Bronchial epithelial cell (primary cell): Measurements from ENCODE around the gene C6orf141. TPM values are rescaled to one million over a fixed set of nuclear protein-coding genes. Genes with fewer than 3 reads are reported as not detected.
A peak's percentile ranks its signal among the peaks of the same experiment; 100 is the strongest.

Experiments used
- DNase-seq: peaks from one replicate; pipeline ENCODE4 v3.0.0-alpha.2; 2010; ENCODE audit warnings: low read depth
- FAIRE-seq: peaks from 2 replicates; lab custom pipeline; 2011; peaks lifted over from hg19 to GRCh38; lab: Jason Lieb, UNC
- H3K27me3 ChIP-seq: 2 replicates; pipeline ENCODE4 v1.5.1; 2011; ENCODE audit warnings: low read length; ENCODE audit not compliant: control insufficient read depth, insufficient read depth
- H3K36me3 ChIP-seq: 2 replicates; pipeline ENCODE4 v1.5.1; 2011; ENCODE audit warnings: low read length; ENCODE audit not compliant: control insufficient read depth, insufficient read depth
- H3K4me3 ChIP-seq: 2 replicates; pipeline ENCODE4 v1.5.1; 2011; ENCODE audit warnings: mild to moderate bottlenecking, low read depth, low read length, control low read depth
- total RNA-seq: library from RNA; depleted of rRNA; stranded (reverse); fragments of >200 nt; gene quantifications from 2 replicates; pipeline ENCODE4 v1.2.1, GENCODE V29; 2014
- TF ChIP-seq, protein P1 (sequence below): IDR thresholded peaks from 2 replicates; pipeline ENCODE4 v1.5.1; 2011; ENCODE audit warnings: mild to moderate bottlenecking, moderate library complexity, low read length, control low read depth, inconsistent platforms; ENCODE audit not compliant: insufficient read depth, severe bottlenecking

C6orf141 gene
- total RNA-seq, 1 donor from 2014 or later, result 10.8 TPM

DNA sequence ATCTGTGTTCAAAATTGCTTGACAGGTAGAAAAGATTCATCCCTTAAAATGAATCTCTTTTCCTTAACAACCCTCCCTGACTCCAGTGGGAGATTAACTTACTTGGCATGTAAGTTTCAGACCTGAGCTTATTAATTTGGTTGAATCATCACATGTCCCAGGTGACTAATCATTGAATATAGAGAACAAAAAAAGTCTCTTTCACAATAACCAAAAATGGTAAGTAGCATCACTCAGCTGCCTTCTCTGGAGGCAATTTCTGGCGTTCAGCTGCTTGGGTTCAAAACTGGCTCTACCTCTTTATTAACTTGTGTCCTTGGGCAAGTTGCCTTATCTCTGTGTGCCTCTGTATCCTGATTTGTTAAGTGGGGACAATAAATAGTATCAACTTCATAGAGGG is 2.9 kb downstream of the C6orf141 start:
- peak; percentile 96 for DNase-seq
- FAIRE-seq, result peak; percentile 60
- Histone ChIP-seq H3K27me3 (no peaks in the 10 kb centered on the region), H3K4me3 (no peak overlapping the region), H3K36me3 (no peaks in the 10 kb centered on the region)
- TF ChIP-seq, protein P1, sequence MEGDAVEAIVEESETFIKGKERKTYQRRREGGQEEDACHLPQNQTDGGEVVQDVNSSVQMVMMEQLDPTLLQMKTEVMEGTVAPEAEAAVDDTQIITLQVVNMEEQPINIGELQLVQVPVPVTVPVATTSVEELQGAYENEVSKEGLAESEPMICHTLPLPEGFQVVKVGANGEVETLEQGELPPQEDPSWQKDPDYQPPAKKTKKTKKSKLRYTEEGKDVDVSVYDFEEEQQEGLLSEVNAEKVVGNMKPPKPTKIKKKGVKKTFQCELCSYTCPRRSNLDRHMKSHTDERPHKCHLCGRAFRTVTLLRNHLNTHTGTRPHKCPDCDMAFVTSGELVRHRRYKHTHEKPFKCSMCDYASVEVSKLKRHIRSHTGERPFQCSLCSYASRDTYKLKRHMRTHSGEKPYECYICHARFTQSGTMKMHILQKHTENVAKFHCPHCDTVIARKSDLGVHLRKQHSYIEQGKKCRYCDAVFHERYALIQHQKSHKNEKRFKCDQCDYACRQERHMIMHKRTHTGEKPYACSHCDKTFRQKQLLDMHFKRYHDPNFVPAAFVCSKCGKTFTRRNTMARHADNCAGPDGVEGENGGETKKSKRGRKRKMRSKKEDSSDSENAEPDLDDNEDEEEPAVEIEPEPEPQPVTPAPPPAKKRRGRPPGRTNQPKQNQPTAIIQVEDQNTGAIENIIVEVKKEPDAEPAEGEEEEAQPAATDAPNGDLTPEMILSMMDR, result no peak

DNA sequence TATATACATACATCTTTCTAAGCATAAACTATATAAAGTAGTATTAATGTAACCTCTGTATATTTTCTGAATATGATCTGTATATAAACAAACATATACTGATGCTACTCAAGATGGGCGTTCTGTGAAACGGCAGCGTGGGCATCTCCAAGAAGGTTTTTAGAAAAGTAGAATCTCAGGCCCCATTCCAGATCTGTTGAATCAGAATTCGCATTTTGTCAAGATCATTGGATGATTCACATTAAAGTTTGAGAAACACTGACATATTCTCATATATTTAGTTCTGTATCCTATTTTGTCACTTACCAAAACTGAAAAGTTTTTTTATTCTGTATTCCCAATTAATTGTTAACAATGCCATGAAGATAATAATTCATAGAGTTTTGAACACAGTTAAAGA is 5.5 kb downstream of the C6orf141 start:
- FAIRE-seq (no peak), DNase-seq (peak; percentile 69)
- TF ChIP-seq, protein P1, result no peak
- H3K27me3 ChIP-seq, result no peaks in the 10 kb centered on the region
- no peaks in the 10 kb centered on the region for H3K36me3 ChIP-seq
- H3K4me3 ChIP-seq, result no peak overlapping the region

DNA sequence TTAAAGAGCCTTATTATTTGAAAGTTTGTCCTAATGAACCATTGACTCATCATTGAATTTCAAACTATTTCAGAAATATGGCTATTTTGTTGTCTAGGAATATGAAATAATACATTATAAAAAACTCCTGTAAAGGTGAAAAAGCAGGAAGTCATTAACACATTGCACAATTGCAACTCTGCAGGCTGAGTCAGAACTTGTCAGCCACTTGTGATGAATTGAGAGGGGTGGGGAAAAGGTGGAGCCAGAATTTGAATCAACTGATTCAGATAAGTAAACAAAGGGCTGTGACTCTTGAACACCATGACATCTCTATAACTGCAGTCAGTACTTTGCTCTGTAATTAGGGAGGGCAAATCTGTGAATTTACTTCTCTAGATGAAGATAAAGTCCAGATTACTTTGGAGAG is 6.0 kb downstream of the C6orf141 start:
- FAIRE-seq, result no peak
- Histone ChIP-seq H3K27me3 (no peaks in the 10 kb centered on the region), H3K36me3 (no peaks in the 10 kb centered on the region), H3K4me3 (no peak overlapping the region)
- TF ChIP-seq, protein P1, result no peak
- peak; percentile 99 for DNase-seq

DNA sequence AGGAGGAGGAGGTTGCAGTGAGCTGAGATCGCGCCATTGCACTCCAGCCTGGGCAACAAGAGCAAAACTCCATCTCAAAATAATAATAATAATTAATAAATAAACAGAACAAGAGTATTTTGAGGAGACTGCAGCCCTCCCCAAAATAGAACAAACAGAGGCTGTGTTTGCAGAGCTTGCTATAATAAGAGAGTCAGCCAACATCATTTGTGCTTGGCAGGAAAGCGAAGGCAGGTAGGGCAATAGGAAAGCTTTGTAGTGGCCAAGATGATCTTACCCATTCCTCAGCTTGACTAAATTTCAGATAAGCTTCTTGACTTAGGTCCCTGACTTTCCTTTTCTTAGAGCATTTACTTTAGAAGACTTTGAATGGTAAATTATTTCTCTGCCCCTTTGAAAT is 6.7 kb downstream of the C6orf141 start:
- TF ChIP-seq, protein P1, result no peak
- Histone ChIP-seq H3K36me3 (no peaks in the 10 kb centered on the region), H3K4me3 (no peak overlapping the region), H3K27me3 (no peaks in the 10 kb centered on the region)
- DNase-seq (no peak), FAIRE-seq (no peak)

DNA sequence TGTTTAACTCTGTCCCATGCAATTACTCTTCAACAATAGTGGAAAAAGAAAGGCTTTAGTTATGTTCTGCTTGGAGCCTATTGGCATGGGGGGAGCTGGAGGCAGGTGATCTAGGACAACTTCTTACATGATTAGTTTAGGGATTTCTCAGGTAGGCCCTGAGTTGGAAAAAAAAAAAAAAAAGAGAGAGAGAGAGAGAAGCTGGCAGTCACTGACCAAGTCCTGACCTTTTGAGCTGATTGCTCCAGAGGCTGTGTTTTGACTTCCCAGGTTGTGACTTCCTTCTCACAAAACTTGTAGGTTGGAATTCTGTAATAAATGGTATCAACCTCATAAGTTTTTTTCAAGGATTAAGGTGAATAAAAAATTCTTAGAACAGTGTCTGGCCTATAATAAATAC is 7.8 kb downstream of the C6orf141 start:
- TF ChIP-seq, protein P1, result no peak
- H3K36me3 ChIP-seq, result no peaks in the 10 kb centered on the region
- no peaks in the 10 kb centered on the region for H3K27me3 ChIP-seq
- H3K4me3 ChIP-seq, result no peak overlapping the region
- FAIRE-seq (no peak), DNase-seq (no peak)
